GM21825 (cell line): ENCODE results near the gene MAP7.

ENCODE experiments used
- ATAC-seq: cut with Tn5 transposase; IDR thresholded peaks from one replicate; pipeline ENCODE4 v1.9.1; 2021; ENCODE audit warnings: mild to moderate bottlenecking, moderate library complexity; ENCODE audit not compliant: unreplicated experiment

MAP7 gene

DNA sequence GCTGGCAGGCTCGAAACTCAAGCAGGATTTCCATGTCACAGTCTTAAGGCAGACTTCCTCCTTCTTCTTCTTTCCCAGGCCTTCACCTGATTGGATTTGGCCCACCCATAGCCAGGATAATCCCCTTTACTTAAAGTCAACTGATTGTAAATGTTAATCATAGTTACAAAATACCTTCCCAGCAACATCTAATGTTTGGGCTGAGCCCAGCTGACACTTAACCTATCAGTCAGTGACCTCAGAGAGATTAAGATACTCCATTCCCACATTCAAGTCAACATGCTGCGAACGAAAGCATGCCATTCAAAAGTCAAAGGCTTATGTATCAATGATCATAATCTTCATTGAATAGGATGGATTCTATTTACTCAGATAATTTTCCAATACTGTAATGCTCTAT, 16.0 kb downstream of the MAP7 start:
- ATAC-seq, result no peak

DNA sequence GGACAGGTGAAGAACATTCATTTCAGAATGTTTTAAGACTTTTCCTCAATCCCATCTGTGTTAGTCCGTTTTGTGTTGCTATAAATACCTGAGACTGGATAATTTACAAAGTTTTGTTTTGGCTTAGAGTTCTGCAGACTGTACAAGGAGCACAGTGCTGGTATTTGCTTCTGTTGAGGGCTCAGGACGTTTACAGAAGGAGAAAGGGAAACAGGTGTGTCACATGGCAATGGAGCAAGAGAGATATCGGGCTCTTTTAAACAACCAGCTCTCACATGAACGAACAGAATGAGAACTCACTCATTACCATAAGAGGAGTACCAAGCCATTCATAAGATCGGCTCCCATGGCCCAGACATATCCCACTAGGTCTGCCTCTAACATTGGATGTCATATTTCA, 16.7 kb downstream of the MAP7 start:
- ATAC-seq, result no peak

DNA sequence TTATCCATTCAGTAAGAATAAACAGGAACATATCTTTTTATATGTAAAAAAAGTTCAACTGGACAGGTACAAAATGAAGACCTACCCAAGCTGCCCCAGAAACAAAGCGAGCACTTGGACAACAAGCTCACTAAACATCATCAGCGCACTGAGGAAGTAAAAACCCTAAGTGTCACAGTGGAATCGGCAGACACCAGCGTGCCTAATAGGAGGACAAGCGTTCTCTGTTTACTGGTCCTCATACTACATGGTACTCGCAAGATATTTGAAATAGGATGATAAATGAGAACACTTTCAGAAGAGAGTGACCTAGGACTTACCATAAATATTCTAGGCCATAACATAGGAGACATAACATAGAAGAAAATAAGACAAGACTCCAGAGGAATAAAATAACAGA, 18.2 kb downstream of the MAP7 start:
- no peak for ATAC-seq

- no peak for ATAC-seq
Observed at GRCh38 chr6:136529710-136530109, 20.5 kb downstream of the MAP7 start.

DNA sequence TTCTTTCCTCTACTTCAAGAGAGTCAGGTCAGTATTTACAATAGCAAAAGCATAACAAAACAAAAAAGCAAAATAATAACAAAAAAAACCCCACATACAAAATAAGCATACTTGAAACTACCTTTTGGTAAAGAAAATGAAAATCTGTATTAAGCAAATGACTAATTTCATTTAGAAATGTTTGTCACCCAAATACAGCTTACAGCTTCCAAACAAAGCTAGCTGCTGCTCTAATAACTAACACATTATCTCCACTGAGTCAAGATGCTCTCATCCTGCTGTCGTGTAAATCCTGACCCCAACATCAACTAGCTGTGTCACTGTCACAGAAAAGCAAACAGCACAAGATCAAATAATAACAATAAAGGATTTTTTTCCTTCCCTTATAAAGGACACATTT, 21.7 kb downstream of the MAP7 start:
- no peak for ATAC-seq

- no peak for ATAC-seq
Observed at GRCh38 chr6:136527831-136528230, 22.4 kb downstream of the MAP7 start.

DNA sequence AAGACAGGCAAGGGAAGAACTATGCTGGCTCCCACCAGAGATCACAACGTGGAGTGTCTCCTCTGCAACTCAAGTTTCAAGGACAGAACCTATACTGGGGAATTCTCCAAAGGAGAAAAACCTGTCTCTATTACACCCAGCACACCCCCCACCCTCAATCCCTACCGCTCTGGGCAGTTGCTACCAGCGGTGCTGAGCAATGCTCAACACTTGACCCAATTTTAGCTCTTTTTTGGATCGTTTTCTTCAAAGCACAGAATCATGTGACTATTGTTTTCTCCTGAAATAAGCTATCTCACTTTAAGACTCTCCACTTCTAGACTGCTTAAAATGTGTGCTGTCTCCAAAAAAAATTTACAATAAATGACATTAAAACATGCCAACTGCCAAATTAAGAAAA, 23.3 kb downstream of the MAP7 start:
- ATAC-seq, result no peak

GRCh38 chr6:136526196-136526930, 23.9 kb downstream of the MAP7 start:
- peak; percentile 52 for ATAC-seq

DNA sequence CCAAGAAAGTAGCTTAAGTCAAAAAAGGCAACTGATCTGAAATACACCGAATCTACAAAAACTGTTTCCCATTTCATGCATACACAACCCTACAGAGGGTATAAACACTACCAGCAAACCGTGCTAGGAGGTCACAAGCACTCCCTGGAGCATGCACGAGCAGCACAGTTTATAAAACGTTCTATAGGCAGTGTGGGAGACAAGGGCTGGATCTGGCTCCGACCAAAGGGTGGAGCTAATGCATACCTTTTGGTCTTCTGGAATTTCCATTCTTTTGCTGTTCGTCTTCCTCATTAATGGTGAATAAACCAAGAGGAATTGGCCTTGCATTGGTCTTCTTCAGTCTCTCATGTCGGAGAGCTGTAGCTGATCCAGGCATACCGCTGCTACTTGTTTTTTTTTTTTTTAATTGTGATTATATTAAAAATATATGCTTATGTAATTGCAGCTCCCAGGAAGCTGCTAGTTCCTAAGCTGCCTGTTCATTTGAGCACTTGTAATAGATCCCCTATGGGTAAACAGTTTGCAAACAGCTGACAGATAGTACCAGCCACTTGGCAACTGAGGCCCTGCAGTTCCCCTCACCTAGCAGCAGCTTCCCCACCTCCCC, 24.5 kb downstream of the MAP7 start:
- no peak for ATAC-seq

- no peak for ATAC-seq
Observed at GRCh38 chr6:136524936-136525413, 25.2 kb downstream of the MAP7 start.

GRCh38 chr6:136524339-136524935, 25.8 kb downstream of the MAP7 start:
- ATAC-seq, result no peak

GRCh38 chr6:136523196-136523595, 27.0 kb downstream of the MAP7 start:
- ATAC-seq, result no peak

DNA sequence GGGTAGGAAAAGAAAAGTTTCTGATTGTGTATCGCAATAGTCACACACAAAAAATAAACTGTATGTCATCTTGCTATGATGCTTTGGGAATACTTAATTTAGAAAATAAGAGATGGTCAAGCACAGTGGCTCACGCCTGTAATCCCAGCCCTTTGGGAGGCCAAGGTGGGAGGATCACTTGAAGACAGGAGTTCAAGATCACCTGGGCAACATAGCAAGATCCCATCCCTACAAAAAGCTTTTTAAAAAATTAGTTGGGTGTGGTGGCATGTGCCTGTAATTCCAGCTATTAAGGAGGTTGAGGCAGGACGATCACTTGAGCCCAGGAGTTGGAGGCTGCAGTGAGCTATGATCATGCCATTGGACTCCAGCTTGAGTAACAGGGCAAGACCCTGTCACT, 27.6 kb downstream of the MAP7 start:
- no peak for ATAC-seq

DNA sequence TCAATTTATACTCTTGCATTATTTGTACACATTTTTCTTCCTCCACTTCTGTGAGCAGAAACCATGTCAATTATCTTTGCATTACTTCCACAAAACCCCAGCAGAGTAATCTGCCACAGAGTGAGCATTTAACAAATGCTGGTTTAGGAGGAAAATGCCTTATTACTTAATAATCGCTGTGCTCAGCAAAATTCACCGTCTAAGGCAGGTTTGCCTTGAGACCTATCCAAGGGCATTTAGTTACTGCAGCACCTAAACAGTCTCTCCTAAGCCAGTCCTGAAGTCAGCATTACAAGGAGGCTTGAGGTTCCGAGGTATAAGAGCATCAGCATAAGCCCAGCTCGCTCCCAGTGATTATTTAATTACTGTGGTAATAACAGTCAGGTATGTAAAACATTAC, 28.3 kb downstream of the MAP7 start:
- ATAC-seq, result no peak

DNA sequence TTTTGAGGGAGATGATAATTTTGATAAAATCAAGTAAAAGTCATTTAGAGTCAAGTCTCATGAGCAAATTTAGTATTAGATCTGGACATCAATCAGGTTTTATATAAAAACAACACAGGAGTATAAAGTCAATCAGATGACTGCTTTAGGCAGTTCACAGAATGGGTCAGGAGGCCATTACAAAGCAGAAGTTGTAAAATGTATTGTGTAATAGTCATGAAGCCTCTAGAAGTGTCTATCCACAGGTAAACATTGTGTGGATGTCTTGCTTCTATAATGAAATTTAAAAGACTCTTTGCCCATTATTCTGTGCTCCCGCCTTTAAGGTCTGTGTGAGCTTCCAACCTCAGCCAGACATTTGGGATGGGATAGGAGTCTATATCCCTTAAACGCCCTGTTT, 28.8 kb downstream of the MAP7 start:
- no peak for ATAC-seq

DNA sequence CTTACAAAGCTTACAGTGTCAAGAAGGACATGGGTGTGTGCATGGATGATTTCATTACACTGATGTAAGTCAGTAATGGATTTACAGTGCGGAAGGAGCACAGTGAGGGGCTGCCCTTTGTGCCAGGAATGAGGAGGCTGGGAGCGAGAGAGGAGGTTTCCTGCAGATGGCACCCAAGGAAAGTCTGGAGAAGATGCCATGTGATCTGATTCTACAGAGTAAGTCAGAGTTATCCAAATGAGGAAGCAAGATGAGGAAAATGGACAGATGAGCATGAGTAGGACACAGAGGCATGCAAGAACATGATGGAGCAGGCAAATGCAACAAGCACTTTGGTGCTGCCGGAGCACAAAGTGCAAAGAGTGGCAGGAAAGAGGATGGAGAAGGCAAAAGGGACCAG, 29.7 kb downstream of the MAP7 start:
- no peak for ATAC-seq

GRCh38 chr6:136517582-136517981, 32.6 kb downstream of the MAP7 start:
- no peak for ATAC-seq

GRCh38 chr6:136517002-136517401, 33.2 kb downstream of the MAP7 start:
- no peak for ATAC-seq

GRCh38 chr6:136514591-136514990, 35.6 kb downstream of the MAP7 start:
- ATAC-seq, result no peak

- ATAC-seq, result no peak
Observed at GRCh38 chr6:136511926-136512325, 38.3 kb downstream of the MAP7 start.

DNA sequence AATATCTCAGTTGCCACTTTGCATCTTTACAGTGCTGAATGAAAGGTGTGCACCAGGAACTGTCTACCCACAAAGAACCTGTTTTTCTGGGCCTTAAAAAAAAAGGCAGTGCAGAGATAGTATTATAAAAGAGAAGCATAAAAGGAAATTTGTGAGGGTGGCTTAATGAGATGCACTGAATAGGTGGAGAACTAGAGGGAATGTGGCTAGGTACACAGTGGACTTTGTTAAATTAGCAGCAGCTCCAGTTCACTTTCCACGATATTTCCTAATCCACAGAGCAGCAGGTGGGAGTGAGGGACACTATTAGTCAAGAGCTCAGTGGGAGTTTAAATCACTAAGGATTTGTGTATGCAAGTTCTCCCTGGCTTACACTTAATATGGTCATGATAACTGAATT, 38.8 kb downstream of the MAP7 start:
- no peak for ATAC-seq

GRCh38 chr6:136510782-136511181, 39.4 kb downstream of the MAP7 start:
- no peak for ATAC-seq
